ENCODE data around the gene SLC16A10. TPM values are rescaled to one million over a fixed set of nuclear protein-coding genes. Genes with fewer than 3 reads are reported as not detected.

Gene SLC16A10
- total and polyA plus RNA-seq, 2 of the 4 experiments (the other 2 are of a cell fraction): not detected

DNA sequence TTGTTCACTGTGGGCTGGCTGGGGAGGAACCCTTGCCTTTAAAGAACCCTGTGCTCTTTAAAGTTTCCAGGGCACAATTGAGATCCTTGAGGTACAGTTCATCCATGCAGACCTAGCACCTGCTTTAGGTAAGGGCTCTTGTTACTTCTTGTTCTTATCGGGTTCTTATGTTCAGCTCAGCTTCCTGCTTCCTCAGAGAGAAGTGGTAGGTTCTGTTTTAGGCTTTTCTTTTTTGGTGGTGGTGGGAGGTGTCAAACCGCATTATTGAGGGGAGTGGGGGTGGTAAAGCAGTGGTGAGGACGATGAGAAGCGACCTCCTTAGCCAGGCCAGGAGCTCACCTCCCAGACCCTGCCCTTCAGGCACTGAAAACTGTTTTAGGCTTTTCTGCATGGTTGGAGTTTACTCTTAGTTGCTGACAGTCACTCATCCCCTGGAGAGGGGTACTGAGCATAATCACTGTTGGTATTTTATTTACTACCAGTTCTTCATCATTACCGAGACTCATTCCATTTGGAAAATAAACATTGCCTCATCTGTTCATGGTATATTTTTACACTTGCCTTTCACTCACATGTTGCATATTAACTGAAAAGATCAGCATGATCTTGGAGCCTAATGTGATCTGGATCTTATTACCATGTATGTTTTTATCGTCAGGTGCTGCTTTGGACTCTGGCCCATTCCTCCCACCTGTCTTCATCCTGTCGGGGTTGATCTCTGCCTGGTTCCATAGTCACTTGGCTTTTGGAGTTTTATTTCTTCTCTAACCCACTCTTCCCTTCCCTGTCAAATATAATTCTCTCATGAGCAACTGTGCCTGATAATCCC is 35.4 kb downstream of the SLC16A10 start:
- H4K91ac ChIP-seq (ENCODE audit: insufficient read depth, low read depth, low read length): no peak overlapping the region
- POLR2A ChIA-PET (ENCODE audit: unreplicated experiment): no interaction called here

More for the DNA sequence above, 35.4 kb downstream of the SLC16A10 start:
- dilution Hi-C loops (cut with HindIII; ENCODE audit: low sequenced_read_pairs, unreplicated experiment): no loop called here
- no peak overlapping the region for H2BK5ac ChIP-seq (ENCODE audit: low read depth, low read length, poor library complexity, severe bottlenecking)
- H2BK20ac ChIP-seq (ENCODE audit: low read depth, low read length): no peak overlapping the region
- ATAC-seq (ENCODE audit: low read depth) (no peak), DNase-seq (no peak)
- H4K5ac ChIP-seq (ENCODE audit: low read depth, low read length): no peak overlapping the region
- no peak overlapping the region for H2AK9ac ChIP-seq (replicated peaks; ENCODE audit: low read depth, low read length, poor library complexity)
- H3K9me3 ChIP-seq (ENCODE audit: control insufficient read depth, insufficient read depth, low read length): no peaks in the 10 kb centered on the region
- CTCF ChIA-PET: interaction anchor here (1.2 kb wide), 1 partner anchor 87 kb away, joined by 3 read pairs; no protein-coding TSS in a partner anchor
- H3K9me1 ChIP-seq (ENCODE audit: insufficient read depth, low read length): no peaks in the 10 kb centered on the region
- no peaks in the 10 kb centered on the region for H3K79me1 ChIP-seq (ENCODE audit: low read depth in 1 of 2, low read length in 2 of 2)
- H3K23ac ChIP-seq (ENCODE audit: low read depth, low read length): no peak overlapping the region
- no peak overlapping the region for H3K56ac ChIP-seq (ENCODE audit: extremely low read depth, insufficient read depth, low read length)
- no peak overlapping the region for H3K4me2 ChIP-seq (ENCODE audit: low read depth, low read length)
- no peak overlapping the region for H2BK120ac ChIP-seq (ENCODE audit: low read depth, low read length)
- no peak overlapping the region for H2AFZ ChIP-seq (replicated peaks; ENCODE audit: low read length, poor library complexity)
- no peaks in the 10 kb centered on the region for H3K4me1 ChIP-seq (ENCODE audit: control insufficient read depth, insufficient read depth, low read length)
- H2AK5ac ChIP-seq (ENCODE audit: low read depth, low read length): no peak overlapping the region
- no TSS peak for BruUV-seq (replicated peaks)
- no peak overlapping the region for H3K14ac ChIP-seq (replicated peaks; ENCODE audit: low read depth, low read length)
- H4K8ac ChIP-seq (ENCODE audit: low read depth in 2 of 2, low read length in 2 of 2): no peak overlapping the region
- no peak for TF ChIP-seq FOS (IDR thresholded peaks at IDR 0.05; ENCODE audit: low read depth, low read length)
- TF ChIP-seq MAFK (IDR thresholded peaks at IDR 0.05; ENCODE audit: low read depth, low read length): no peak
- TF ChIP-seq RCOR1 (IDR thresholded peaks at IDR 0.05; ENCODE audit: insufficient replicate concordance, low read length): no peak
- no peak for TF ChIP-seq MXI1 (IDR thresholded peaks at IDR 0.05; ENCODE audit: borderline replicate concordance, low read depth, low read length)
- no peak for TF ChIP-seq MAZ (IDR thresholded peaks at IDR 0.05; ENCODE audit: borderline replicate concordance, low read depth, low read length)
- no peak for TF ChIP-seq CEBPB (IDR thresholded peaks at IDR 0.05; ENCODE audit: low read depth, low read length)
- no peak for TF ChIP-seq POLR2A (IDR thresholded peaks at IDR 0.05; ENCODE audit: low read depth, low read length)
- TF ChIP-seq, protein P1, sequence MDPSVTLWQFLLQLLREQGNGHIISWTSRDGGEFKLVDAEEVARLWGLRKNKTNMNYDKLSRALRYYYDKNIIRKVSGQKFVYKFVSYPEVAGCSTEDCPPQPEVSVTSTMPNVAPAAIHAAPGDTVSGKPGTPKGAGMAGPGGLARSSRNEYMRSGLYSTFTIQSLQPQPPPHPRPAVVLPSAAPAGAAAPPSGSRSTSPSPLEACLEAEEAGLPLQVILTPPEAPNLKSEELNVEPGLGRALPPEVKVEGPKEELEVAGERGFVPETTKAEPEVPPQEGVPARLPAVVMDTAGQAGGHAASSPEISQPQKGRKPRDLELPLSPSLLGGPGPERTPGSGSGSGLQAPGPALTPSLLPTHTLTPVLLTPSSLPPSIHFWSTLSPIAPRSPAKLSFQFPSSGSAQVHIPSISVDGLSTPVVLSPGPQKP (IDR thresholded peaks at IDR 0.05; ENCODE audit: borderline replicate concordance, low read depth, low read length): no peak
- no peak for TF ChIP-seq RFX5 (IDR thresholded peaks at IDR 0.05; ENCODE audit: low read depth, low read length)
- TF ChIP-seq, protein P2, sequence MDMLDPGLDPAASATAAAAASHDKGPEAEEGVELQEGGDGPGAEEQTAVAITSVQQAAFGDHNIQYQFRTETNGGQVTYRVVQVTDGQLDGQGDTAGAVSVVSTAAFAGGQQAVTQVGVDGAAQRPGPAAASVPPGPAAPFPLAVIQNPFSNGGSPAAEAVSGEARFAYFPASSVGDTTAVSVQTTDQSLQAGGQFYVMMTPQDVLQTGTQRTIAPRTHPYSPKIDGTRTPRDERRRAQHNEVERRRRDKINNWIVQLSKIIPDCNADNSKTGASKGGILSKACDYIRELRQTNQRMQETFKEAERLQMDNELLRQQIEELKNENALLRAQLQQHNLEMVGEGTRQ (IDR thresholded peaks at IDR 0.05; ENCODE audit: low read depth, low read length): no peak
- TF ChIP-seq CHD1 (IDR thresholded peaks at IDR 0.05; ENCODE audit: low read depth, low read length): no peak
- TF ChIP-seq RAD21 (IDR thresholded peaks at IDR 0.05; ENCODE audit: low read length): no peak
- peaks cover 7% of the 10 kb centered on the region for H3K27me3 ChIP-seq (ENCODE audit: control insufficient read depth, insufficient read depth, low read length)
- no peak overlapping the region for H2BK15ac ChIP-seq (ENCODE audit: low read depth, low read length)
- intact Hi-C loops (cut with micrococcal nuclease): no loop called here
- in situ Hi-C loops (cut with MboI; ENCODE audit: low sequenced_read_pairs): no loop called here
- 83% methylated on average over 1 of the region's 7 CpGs; no CpG with 5 or more reads in 1 of the 2 experiments for WGBS, 2 experiments (ENCODE audit: extremely low coverage in 2 of 2, insufficient read length in 1 of 2)
- no peak overlapping the region for H3K9ac ChIP-seq (ENCODE audit: low read depth, low read length)
- H4K20me1 ChIP-seq (ENCODE audit: insufficient read depth, low read length): no peaks in the 10 kb centered on the region
- H3K4ac ChIP-seq (ENCODE audit: low read depth, low read length): no peak overlapping the region
- no peak overlapping the region for H3K18ac ChIP-seq (ENCODE audit: low read depth, low read length)
- H3K36me3 ChIP-seq (ENCODE audit: control insufficient read depth, insufficient read depth, low read length): no peaks in the 10 kb centered on the region
- H3K4me3 ChIP-seq (ENCODE audit: insufficient read depth, low read depth, low read length): no peak overlapping the region
- no peak overlapping the region for H3K27ac ChIP-seq (ENCODE audit: insufficient read depth, low read length)
